Esophagus squamous epithelium (tissue), 4 donors: ENCODE data around the gene KANSL3.

Source experiments
- CTCF ChIP-seq, 6 experiments: fragments of 450-650 bp in 4 of 6; fragments of 200-600 bp in 2 of 6; sonication (generic) in 2 of 6; IDR thresholded peaks; one replicate each; pipeline ENCODE4 v1.5.1; 2016 to 2019; ENCODE audit warnings: antibody characterized with exemption in 6 of 6, mild to moderate bottlenecking in 4 of 6, moderate library complexity in 4 of 6
- POLR2A ChIP-seq, 4 donors: fragments of 450-650 bp; IDR thresholded peaks; one replicate each; pipeline ENCODE4 v1.6.1; 2017; ENCODE audit warnings: antibody characterized with exemption in 4 of 4, mild to moderate bottlenecking in 4 of 4, moderate library complexity in 3 of 4

- no peak for TF ChIP-seq CTCF (IDR thresholded peaks at IDR 0.05)
- no peak for TF ChIP-seq POLR2A (IDR thresholded peaks at IDR 0.05)
Observed at GRCh38 chr2:96668771-96669170, 30.7 kb upstream of the KANSL3 start.
